ENCODE results near the gene TTLL13.
"Not testable (repeated sequence)": the region's sequence is repeated elsewhere in the genome, so short reads cannot be mapped to it uniquely, and the experiment has no call there.

The TTLL13 gene

DNA sequence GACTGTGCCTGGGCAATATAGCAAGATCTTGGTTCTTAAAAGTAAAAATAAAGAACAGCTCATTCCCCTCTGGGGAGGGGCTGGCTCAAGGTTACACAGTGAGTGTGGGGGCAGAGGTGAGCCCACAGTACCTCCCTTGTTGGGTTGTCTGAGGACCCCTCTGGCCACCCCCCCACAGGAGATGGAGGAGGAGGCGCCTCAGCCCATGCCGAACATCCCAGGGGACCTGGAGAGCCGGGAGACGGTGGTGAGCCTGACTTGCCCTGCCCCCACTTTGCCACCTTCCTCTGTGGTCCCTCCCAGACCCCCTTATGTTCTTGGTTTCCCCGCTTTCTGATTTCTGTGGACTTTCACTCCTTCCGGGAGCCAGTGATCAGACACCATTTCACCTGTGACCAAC lies 44.8 kb downstream of the TTLL13 start:
- TF ChIP-seq, protein P1, sequence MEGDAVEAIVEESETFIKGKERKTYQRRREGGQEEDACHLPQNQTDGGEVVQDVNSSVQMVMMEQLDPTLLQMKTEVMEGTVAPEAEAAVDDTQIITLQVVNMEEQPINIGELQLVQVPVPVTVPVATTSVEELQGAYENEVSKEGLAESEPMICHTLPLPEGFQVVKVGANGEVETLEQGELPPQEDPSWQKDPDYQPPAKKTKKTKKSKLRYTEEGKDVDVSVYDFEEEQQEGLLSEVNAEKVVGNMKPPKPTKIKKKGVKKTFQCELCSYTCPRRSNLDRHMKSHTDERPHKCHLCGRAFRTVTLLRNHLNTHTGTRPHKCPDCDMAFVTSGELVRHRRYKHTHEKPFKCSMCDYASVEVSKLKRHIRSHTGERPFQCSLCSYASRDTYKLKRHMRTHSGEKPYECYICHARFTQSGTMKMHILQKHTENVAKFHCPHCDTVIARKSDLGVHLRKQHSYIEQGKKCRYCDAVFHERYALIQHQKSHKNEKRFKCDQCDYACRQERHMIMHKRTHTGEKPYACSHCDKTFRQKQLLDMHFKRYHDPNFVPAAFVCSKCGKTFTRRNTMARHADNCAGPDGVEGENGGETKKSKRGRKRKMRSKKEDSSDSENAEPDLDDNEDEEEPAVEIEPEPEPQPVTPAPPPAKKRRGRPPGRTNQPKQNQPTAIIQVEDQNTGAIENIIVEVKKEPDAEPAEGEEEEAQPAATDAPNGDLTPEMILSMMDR (conservative IDR thresholded peaks at IDR 0.05), result no peak
- H3K27ac ChIP-seq, result peak overlapping the region; percentile 59; the same call in 1 of the 2 replicates

DNA sequence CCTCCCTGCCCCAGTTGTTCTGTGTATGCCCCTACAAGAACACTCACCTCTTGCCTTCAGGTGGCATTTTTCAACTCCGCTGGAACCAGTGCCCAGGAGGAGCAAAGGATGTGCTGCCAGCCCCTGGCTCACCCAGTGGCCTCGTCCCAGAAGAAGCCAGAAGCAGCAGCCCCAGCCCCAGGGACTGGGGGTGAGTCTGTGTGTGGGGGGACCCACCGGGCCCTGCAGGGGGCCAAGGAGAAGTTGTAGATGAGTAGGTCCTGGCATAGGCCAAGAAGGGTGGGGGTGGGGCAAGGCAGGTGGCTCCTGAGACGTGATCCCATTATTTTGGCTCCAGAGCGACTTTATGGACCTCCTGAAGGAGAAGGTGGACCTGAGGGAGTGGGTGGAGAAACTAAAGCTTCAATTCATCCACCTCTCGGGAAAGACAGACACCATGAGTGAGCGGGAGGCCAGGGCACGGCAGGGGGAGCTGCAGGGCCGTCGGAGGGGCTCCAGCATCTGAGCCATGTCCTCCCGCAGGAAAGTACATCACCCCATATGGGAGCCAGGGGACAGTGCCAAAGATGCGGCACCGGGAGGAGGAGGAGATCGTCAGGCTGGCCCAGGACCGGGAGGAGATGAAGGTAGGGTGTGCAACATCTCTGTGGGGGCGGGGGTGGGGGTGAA lies 45.4 kb downstream of the TTLL13 start:
- no peak overlapping the region for H3K27ac ChIP-seq
- TF ChIP-seq, protein P1 (conservative IDR thresholded peaks at IDR 0.05), result no peak

DNA sequence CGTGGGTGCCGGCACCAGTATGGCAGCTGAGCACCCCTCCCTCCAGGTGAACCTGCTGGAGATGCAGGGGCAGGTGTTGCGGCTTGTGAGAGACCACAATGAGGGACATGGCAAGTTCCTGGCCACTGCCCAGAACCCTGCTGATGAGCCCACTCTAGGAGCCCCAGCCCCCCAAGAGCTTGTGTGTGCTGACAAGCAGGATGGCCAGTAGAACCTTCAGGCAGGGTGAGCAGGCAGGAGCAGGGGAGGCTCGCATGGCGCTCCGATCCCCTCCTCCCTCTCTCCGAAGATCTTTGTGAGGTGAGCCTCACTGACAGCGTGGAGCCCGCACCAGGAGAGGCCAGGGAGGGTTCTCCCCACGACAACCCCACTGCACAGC lies 45.9 kb downstream of the TTLL13 start:
- TF ChIP-seq, protein P1 (conservative IDR thresholded peaks at IDR 0.05), result no peak
- H3K27ac ChIP-seq, result no peak overlapping the region

DNA sequence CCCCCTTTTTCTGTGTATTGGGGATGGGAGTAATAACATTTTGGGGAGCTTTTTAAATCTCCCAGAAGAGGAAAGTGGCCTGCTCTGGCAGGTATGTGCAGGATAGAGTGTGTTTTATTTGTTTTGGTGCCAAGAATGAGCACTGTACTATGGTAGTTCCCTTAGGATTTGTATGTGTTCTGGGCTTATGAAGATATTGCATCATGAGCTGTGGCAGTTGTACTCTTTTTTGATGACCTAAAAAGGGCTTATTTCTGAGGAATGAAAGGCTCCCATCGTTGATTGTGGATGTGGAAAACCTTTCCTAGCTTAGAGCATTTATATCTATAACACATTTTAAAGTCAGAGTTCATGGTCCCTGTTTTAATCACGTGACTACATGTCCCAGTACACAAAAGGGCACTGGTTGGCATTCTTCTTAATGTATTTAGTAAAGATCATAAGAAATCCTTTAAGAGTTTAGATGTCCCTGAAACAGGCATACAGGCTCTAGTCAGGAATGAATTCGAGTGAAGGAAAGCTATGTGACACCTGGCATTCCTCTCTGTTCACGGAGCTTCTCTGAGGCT lies 47.0 kb downstream of the TTLL13 start:
- not testable (repeated sequence) for H3K27ac ChIP-seq

DNA sequence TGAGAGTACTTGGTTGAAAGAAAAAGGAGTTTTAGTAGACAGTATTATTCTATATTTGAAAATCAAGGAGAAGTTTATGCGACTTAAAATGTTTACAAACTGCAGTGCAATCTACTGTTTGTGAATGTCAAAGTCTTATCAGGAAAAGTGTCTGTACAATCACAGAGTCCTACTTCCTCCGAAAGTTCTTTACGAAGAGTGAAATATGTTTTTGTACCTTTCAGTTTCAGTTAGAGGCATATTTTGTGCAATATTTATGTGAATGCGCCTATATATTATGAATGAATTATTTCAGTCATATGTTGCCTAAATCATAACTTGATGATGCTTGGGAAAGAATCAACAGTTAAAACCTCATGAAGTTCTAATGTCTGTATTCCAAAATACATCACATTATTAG lies 47.7 kb downstream of the TTLL13 start:
- TF ChIP-seq, protein P1 (conservative IDR thresholded peaks at IDR 0.05), result no peak
- H3K27ac ChIP-seq, result no peak overlapping the region

DNA sequence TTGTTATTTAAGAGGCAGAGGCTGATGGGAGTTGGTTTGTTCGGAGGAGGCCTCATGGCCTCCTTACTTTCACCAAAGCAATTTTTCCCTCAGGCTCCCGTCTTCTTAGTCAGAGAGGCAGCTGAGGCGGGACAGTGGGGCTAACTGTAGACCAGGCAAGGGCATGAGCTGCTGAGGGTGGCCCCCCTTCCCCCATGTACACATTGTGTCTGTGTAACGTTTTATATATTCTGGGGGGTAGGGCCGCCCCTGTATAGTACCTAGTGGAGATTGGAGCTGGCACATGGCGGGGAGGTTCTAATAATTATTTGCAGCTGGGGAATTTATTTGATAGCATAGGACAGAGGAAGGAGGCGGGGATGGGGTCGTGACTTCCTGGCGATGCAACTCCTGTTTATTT lies 51.2 kb downstream of the TTLL13 start:
- TF ChIP-seq, protein P1 (conservative IDR thresholded peaks at IDR 0.05), result no peak
- H3K27ac ChIP-seq, result no peak overlapping the region

DNA sequence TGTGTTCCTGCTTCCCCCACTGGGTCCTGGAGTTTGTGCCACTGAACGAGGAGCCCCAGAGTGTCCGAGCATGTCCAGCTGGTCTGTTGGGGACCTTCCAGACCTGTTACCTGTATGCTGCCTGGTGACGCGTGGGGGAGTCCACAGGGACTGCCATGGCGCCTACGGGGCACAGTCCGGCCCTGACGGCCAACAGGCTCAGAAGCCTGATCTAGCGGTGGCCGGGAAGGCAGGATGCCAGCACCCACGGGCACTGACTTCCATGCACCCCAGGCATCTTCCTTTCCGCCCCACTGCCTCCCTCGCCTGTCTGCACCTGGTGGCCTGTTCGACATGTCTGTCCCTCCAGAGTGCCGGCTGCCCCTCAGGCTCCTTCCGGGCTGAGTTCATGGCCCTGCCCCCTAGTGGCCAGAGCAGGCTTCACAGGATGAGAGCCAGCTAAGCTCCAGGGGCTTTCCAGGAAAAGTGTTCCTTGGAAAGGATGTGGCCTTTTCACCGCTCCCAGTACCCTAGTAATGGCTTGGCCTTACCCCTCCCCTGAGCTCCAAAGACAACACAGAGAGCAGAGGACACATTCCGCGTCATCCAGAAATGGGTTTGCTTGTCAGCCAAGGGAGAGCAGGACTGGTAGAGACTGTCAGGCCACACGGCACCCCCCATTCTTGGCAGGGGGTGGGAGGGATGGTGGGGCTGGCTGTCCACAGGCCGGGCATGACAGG lies 51.8 kb downstream of the TTLL13 start:
- TF ChIP-seq, protein P1 (conservative IDR thresholded peaks at IDR 0.05), result peak; percentile 86
- H3K27ac ChIP-seq, result no peak overlapping the region
